PC-9 (cell line): ENCODE measurements around the gene CCR5. TPM values are rescaled to one million over a fixed set of nuclear protein-coding genes. Genes with fewer than 3 reads are reported as not detected.

ENCODE experiments used
- BruUV-seq: library from RNA; stranded (reverse); fragments of 400-500 nt; replicated peaks from 2 replicates; lab custom pipeline; 2021; lab: Mats Ljungman, UMichigan
- CTCF ChIA-PET: fragments of 300-600 bp; sonication (Branson Sonifier 250); formaldehyde crosslinking; loops from one replicate; lab custom pipeline; 2022; ENCODE audit warnings: antibody characterized with exemption; lab: Charles Lee
- POLR2A ChIA-PET: fragments of 300-600 bp; sonication (Branson Sonifier 250); formaldehyde crosslinking; loops from one replicate; lab custom pipeline; 2022; ENCODE audit warnings: antibody characterized with exemption; ENCODE audit not compliant: unreplicated experiment; lab: Charles Lee
- DNase-seq, 2 experiments: peaks; one replicate each; pipeline versions ENCODE4 v3.0.0 to v3.0.0-alpha.2; 2015 to 2022; ENCODE audit warnings: mixed read lengths in 1 of 2
- H2AFZ ChIP-seq: fragments of 200-600 bp; sonication (generic); 2 replicates; pipeline ENCODE4 v1.8.1; 2017; ENCODE audit warnings: antibody characterized with exemption
- H3F3A ChIP-seq: fragments of 200-600 bp; sonication (generic); 2 replicates; pipeline ENCODE4 v1.8.1; 2017; ENCODE audit warnings: antibody characterized with exemption, mild to moderate bottlenecking, low read depth; ENCODE audit not compliant: insufficient read depth
- H3K27ac ChIP-seq: fragments of 200-600 bp; sonication (generic); 2 replicates; pipeline ENCODE4 v1.6.1; 2016; ENCODE audit warnings: mixed run types
- H3K27me3 ChIP-seq: fragments of 200-600 bp; sonication (generic); 2 replicates; pipeline ENCODE4 v1.6.1; 2016; ENCODE audit warnings: low read depth, mixed run types; ENCODE audit not compliant: insufficient read depth
- H3K36me3 ChIP-seq: fragments of 200-600 bp; sonication (generic); 2 replicates; pipeline ENCODE4 v1.6.1; 2016; ENCODE audit warnings: low read depth, mixed run types
- H3K4me1 ChIP-seq: fragments of 200-600 bp; sonication (generic); replicated peaks from 2 replicates; pipeline ENCODE4 v1.6.1; 2016; ENCODE audit warnings: mixed run types; ENCODE audit not compliant: insufficient read depth
- H3K4me2 ChIP-seq: fragments of 200-600 bp; sonication (generic); 2 replicates; pipeline ENCODE4 v1.6.1; 2017; ENCODE audit warnings: mixed run types
- H3K4me3 ChIP-seq: fragments of 200-600 bp; sonication (generic); 2 replicates; pipeline ENCODE4 v1.6.1; 2016; ENCODE audit warnings: mixed run types
- H3K79me2 ChIP-seq: fragments of 200-600 bp; sonication (generic); 2 replicates; pipeline ENCODE4 v1.6.1; 2017; ENCODE audit warnings: low read depth, mixed run types
- H3K9me2 ChIP-seq: fragments of 200-600 bp; sonication (generic); 2 replicates; pipeline ENCODE4 v1.8.1; 2017; ENCODE audit warnings: mild to moderate bottlenecking; ENCODE audit not compliant: insufficient read depth
- H3K9me3 ChIP-seq: fragments of 200-600 bp; sonication (generic); 2 replicates; pipeline ENCODE4 v1.8.1; 2016; ENCODE audit warnings: low read depth; ENCODE audit not compliant: insufficient read depth
- H4K20me1 ChIP-seq: fragments of 200-600 bp; sonication (generic); 2 replicates; pipeline ENCODE4 v1.8.1; 2017; ENCODE audit not compliant: insufficient read depth
- EZH2 ChIP-seq: fragments of 200-600 bp; sonication (generic); IDR thresholded peaks from 2 replicates; pipeline ENCODE4 v1.8.0; 2017; ENCODE audit warnings: antibody characterized with exemption, low read depth
- intact Hi-C: fragments of 100-400 bp; cut with micrococcal nuclease; formaldehyde crosslinking; loops from one replicate; pipeline ENCODE4 v1.10.0; 2022; ENCODE audit not compliant: unreplicated experiment
- total RNA-seq: library from RNA; stranded (reverse); gene quantifications from 2 replicates; pipeline ENCODE4 v1.2.3, GENCODE V29; 2021
- TF ChIP-seq, protein P1 (sequence below): fragments of 200-600 bp; sonication (generic); conservative IDR thresholded peaks from 2 replicates; pipeline ENCODE4 v1.6.1; 2017; ENCODE audit warnings: mixed run types, antibody characterized with exemption, mild to moderate bottlenecking, moderate library complexity

Gene CCR5
- total RNA-seq, 1 experiment from 2014 or later: not detected

DNA sequence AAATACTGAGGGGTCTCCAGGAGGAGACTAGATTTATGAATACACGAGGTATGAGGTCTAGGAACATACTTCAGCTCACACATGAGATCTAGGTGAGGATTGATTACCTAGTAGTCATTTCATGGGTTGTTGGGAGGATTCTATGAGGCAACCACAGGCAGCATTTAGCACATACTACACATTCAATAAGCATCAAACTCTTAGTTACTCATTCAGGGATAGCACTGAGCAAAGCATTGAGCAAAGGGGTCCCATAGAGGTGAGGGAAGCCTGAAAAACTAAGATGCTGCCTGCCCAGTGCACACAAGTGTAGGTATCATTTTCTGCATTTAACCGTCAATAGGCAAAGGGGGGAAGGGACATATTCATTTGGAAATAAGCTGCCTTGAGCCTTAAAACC is 4.5 kb downstream of the CCR5 start:
- Histone ChIP-seq H3K79me2 (no peaks in the 10 kb centered on the region), H4K20me1 (no peaks in the 10 kb centered on the region), H3K4me2 (no peak overlapping the region), H3K9me2 (no peaks in the 10 kb centered on the region), H3K9me3 (no peaks in the 10 kb centered on the region), H3K27ac (no peak overlapping the region), H3K4me3 (no peak overlapping the region), H2AFZ (no peak overlapping the region), H3K4me1 (peaks cover 22% of the 10 kb centered on the region), H3F3A (peaks cover 7% of the 10 kb centered on the region; the same call in 1 of the 2 replicates), H3K36me3 (no peaks in the 10 kb centered on the region), H3K27me3 (no peaks in the 10 kb centered on the region)
- TF ChIP-seq EZH2: no peak
- TF ChIP-seq, protein P1, sequence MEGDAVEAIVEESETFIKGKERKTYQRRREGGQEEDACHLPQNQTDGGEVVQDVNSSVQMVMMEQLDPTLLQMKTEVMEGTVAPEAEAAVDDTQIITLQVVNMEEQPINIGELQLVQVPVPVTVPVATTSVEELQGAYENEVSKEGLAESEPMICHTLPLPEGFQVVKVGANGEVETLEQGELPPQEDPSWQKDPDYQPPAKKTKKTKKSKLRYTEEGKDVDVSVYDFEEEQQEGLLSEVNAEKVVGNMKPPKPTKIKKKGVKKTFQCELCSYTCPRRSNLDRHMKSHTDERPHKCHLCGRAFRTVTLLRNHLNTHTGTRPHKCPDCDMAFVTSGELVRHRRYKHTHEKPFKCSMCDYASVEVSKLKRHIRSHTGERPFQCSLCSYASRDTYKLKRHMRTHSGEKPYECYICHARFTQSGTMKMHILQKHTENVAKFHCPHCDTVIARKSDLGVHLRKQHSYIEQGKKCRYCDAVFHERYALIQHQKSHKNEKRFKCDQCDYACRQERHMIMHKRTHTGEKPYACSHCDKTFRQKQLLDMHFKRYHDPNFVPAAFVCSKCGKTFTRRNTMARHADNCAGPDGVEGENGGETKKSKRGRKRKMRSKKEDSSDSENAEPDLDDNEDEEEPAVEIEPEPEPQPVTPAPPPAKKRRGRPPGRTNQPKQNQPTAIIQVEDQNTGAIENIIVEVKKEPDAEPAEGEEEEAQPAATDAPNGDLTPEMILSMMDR: no peak
- ChIA-PET CTCF (no interaction called here), POLR2A (no interaction called here)
- no peak for DNase-seq
- BruUV-seq: no TSS peak
- intact Hi-C loops: loop anchor here (10.0 kb wide), 1 partner anchor 1340 kb away; no protein-coding TSS in a partner anchor

DNA sequence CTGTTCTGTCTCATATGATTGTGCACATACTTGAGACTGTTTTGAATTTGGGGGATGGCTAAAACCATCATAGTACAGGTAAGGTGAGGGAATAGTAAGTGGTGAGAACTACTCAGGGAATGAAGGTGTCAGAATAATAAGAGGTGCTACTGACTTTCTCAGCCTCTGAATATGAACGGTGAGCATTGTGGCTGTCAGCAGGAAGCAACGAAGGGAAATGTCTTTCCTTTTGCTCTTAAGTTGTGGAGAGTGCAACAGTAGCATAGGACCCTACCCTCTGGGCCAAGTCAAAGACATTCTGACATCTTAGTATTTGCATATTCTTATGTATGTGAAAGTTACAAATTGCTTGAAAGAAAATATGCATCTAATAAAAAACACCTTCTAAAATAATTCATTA is 5.1 kb downstream of the CCR5 start:
- CTCF ChIA-PET: no interaction called here
- intact Hi-C loops: loop anchor here (10.0 kb wide), 1 partner anchor 1341 kb away; no protein-coding TSS in a partner anchor

DNA sequence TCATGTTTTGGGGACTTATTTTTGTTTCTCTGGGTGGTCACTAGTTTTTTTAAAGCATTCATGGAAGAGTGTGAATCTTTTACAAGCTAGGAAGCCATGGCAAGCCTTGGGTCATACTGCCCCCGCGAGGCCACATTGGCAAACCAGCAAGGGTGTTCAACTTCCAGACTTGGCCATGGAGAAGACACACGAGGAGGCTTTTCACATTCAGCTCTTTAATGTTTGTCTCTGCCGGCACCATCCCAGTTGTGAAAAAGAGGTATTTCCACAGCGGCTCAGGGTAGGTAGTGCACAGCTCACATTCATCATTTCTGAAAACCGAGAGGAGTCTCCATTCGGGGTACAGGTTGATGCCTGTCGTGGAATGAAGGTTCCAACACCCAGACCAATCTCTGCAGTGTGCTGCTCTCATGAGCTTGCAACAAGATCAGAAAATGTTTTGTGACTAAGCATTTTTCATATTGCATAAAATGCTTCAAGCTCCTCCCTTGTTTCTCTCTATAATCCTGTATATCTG is 7.7 kb downstream of the CCR5 start:
- H3K4me1 ChIP-seq: peaks cover 27% of the 10 kb centered on the region
- no peak overlapping the region for H3K4me3 ChIP-seq
- no peak overlapping the region for H2AFZ ChIP-seq
- H4K20me1 ChIP-seq: no peaks in the 10 kb centered on the region
- no peaks in the 10 kb centered on the region for H3K79me2 ChIP-seq
- H3F3A ChIP-seq: peaks cover 13% of the 10 kb centered on the region; the same call in 1 of the 2 replicates
- POLR2A ChIA-PET: interaction anchor here (0.5 to 0.7 kb wide), 2 partner anchors 31 to 295 kb away, joined by 4 to 5 read pairs; no protein-coding TSS in a partner anchor
- no TSS peak for BruUV-seq
- H3K36me3 ChIP-seq: no peaks in the 10 kb centered on the region
- intact Hi-C loops: loop anchor here (2.0 to 10.0 kb wide), 2 partner anchors 64 to 1344 kb away; no protein-coding TSS in a partner anchor
- H3K4me2 ChIP-seq: peak overlapping the region; percentile 35
- no peaks in the 10 kb centered on the region for H3K27me3 ChIP-seq
- TF ChIP-seq EZH2: no peak
- TF ChIP-seq, protein P1: peak; percentile 76
- CTCF ChIA-PET: interaction anchor here (0.5 to 1.4 kb wide), 8 partner anchors 48 to 791 kb away, joined by 3 to 9 read pairs (median 4); no protein-coding TSS in a partner anchor
- no peak overlapping the region for H3K27ac ChIP-seq
- H3K9me2 ChIP-seq: no peaks in the 10 kb centered on the region
- DNase-seq: peak; percentile 64 to 69
- no peaks in the 10 kb centered on the region for H3K9me3 ChIP-seq

More for the DNA sequence above, 5.1 kb downstream of the CCR5 start:
- no TSS peak for BruUV-seq
- Histone ChIP-seq H3K9me2 (no peaks in the 10 kb centered on the region), H4K20me1 (no peaks in the 10 kb centered on the region), H3K4me3 (no peak overlapping the region), H3K27me3 (no peaks in the 10 kb centered on the region), H2AFZ (no peak overlapping the region), H3K4me1 (peaks cover 21% of the 10 kb centered on the region), H3K79me2 (no peaks in the 10 kb centered on the region), H3K36me3 (no peaks in the 10 kb centered on the region), H3K4me2 (no peak overlapping the region), H3K9me3 (no peaks in the 10 kb centered on the region), H3K27ac (no peak overlapping the region), H3F3A (peaks cover 13% of the 10 kb centered on the region; the same call in 1 of the 2 replicates)
- POLR2A ChIA-PET: no interaction called here
- DNase-seq: no peak
- TF ChIP-seq, protein P1: no peak
- TF ChIP-seq EZH2: no peak
